ENCODE results near the gene DOK7. TPM values are rescaled to one million over a fixed set of nuclear protein-coding genes. Genes with fewer than 3 reads are reported as not detected.

The DOK7 gene
- total RNA-seq, 4 donors from 2014 or later: not detected

DNA sequence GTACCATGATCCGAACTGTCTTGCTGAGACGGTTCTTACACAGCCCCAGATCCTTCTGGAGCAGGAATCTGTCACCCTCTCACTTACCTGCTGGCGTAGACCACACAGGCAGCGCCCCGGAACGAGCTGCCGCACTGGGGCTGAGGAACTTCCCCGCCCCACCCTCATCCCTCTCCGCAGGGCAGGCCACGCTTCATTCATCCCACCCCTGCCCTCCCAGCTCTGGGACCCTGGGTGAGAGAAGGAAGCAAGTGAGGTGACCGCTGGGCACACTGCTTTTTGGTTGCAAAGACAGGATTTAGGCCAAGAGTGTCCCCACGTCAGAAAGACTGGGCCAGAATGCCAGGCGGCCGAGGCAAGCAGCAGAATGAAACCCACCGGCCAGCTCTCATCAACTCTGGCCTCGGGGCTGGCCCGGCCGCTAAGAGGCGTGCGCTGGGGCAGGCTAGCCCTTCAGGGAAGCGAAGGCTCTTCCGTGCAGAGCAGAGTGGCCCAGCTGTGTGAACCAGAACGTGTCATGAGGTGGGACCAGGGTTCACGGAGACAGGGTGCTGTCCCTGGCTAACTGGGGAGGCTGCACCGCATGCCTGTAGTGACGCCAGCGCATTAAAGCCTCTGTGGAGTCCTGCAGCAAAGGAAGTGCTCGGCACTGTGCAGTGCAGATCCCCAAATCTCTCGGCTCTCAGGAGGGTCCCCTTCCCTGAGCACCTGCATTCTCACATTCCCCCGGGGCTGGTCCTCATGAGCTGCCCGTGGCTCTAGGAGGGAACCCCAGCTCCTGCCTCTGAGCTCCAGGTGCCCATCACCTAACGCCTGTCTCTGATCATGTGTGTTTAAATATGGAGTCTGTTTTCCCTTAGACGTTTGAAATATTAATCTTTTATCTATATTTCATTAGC, 62.7 kb downstream of the DOK7 start:
- TF ChIP-seq, protein P1, sequence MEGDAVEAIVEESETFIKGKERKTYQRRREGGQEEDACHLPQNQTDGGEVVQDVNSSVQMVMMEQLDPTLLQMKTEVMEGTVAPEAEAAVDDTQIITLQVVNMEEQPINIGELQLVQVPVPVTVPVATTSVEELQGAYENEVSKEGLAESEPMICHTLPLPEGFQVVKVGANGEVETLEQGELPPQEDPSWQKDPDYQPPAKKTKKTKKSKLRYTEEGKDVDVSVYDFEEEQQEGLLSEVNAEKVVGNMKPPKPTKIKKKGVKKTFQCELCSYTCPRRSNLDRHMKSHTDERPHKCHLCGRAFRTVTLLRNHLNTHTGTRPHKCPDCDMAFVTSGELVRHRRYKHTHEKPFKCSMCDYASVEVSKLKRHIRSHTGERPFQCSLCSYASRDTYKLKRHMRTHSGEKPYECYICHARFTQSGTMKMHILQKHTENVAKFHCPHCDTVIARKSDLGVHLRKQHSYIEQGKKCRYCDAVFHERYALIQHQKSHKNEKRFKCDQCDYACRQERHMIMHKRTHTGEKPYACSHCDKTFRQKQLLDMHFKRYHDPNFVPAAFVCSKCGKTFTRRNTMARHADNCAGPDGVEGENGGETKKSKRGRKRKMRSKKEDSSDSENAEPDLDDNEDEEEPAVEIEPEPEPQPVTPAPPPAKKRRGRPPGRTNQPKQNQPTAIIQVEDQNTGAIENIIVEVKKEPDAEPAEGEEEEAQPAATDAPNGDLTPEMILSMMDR (IDR thresholded peaks at IDR 0.05; ENCODE audit: low read depth): no peak

DNA sequence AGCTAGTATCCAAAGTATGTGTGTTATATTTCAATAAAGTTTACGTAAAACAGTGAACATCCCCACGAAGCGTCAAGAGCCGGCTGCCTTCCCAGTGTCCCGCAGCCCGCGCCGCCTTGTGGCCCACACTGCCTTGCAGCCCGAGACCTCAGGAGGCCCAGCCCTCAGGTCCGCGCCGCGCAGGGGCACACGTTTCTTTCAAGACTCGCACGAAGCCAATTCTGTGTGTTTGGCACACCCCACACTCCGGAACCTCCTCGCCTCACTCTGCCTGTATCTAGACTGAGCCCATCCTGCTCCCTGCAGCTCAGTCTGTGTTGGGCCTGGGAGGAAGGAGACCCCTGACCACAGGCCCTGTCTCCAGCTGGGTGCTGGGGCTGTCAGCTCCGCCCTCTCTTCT, 63.4 kb downstream of the DOK7 start:
- TF ChIP-seq, protein P1 (IDR thresholded peaks at IDR 0.05; ENCODE audit: low read depth): no peak

DNA sequence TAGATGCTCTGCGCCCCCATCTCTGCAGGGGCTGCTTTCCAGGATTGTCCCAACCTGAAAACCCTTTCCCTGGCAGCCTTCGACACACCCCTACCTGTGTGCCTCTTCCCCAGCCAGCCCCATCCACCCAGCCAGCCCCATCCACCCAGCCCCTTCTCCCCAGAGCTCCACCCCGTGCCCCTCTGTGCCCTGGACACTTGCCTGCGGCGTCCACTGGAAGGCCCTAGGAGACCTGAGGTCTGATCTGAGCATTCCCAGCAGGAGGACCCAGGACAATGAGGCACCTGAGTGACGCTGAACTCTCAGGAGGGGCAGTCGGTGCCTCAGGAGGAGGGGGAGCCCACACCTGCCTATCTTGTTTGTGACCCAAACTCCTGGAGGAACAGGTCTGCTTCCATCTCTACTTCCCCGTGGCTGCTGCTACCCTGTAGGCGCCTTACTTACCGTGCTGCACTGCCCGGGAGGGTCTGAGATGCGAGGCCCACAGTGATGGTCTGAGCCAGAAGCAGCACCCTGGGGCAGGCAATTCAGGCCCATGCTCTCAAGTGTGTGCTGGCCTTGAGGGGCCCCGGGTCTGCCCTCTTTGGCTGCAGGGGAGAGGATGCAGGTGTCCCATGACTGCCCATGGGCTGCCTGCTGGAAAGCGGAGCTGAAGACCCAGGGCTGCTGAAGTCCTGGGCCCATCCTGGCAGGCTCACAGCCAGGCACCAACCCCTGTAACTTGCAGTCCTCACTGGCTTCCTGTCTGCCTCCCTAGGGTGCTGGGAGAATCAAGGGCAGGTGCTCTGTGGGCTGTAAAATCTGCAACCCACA, 64.2 kb downstream of the DOK7 start:
- TF ChIP-seq, protein P1 (IDR thresholded peaks at IDR 0.05; ENCODE audit: low read depth): no peak

DNA sequence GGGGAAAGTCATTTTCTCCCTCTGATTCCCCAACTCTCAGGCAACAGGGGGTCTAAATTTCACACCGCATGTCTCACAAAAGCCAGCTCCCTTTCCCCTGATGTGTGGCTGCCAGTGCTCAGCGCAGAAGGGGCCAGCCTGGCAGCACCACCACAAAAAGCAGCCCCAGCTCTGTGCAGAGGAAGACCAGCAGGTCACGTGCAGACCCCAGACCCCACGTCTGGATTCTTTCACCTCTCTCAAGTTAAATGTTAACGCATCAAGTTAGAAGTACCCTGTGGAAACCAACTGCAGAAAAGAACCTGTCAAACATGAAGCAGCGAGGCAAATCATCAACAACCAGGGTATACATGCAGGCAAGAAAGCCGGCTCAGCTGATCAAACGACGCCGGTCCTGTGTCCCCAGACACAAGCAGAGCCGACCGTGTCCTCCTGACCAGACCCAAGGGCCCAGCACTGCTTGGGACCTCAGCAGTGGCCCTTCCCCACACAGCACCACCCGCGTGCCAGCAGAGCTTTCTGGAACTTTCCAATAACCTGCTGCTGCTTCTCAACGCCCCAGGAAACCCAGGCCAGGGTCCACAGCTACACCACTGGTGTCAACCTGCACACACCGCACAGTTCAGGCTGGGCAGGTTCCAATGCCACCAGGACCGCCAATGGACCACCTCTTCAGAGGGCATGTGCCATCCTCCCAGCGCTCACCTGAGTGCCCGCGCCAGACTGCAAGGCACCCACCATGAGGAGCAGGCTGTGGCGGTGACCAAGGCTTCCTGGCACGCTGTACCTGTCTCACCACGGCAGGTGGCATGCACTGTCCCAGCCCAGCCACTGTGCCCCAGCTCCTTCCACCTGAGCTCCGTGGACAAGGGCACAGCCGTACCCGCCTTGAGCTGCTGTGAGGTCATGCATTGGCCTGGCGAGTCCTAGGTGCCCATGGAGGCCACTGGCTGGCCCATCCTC, 65.1 kb downstream of the DOK7 start:
- TF ChIP-seq, protein P1 (IDR thresholded peaks at IDR 0.05; ENCODE audit: low read depth): no peak

DNA sequence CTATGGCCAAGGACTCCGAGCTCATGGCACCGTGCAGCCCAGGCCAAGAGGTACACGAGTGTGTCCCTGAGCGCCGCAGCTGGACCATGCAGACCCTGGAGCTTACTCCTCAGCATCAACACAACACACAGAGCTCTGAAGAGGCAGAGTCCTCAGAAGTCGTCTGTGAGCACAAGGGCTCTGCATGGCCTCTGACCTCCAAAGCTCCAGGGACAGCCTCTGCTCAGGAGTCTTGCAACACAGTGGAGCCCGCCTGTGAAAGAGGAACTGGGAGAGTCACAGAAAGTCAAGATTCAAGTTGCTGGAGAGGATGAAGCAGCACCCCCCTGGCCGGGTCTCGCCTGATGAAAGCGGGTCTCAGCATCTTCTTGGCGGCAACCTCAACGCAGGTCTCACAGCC, 66.3 kb downstream of the DOK7 start:
- TF ChIP-seq, protein P1 (IDR thresholded peaks at IDR 0.05; ENCODE audit: low read depth): no peak

DNA sequence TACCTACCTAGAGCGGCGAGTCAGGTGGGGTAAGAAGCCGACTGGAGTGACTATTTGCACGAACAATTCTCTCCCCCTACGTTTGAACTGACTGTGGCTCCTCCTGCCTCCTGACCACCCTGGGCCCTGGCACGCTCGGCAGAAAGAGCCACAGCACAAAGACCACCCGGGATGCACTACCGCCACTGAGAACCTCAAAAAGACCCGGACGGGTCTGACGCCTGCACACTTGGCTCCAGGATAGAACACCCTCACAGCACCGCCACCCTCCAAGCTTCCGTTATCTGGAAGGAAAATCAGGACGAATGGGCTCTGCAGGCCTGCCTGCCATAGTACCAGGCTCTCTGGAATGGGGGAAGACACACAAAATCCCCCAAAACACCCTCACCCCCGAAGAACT, 66.9 kb downstream of the DOK7 start:
- TF ChIP-seq, protein P1 (IDR thresholded peaks at IDR 0.05; ENCODE audit: low read depth): no peak
